Right lobe of liver (tissue), 6 donors: ENCODE results near the gene HOXD11. TPM values are rescaled to one million over a fixed set of nuclear protein-coding genes. Genes with fewer than 3 reads are reported as not detected.
A peak's percentile ranks its signal among the peaks of the same experiment; 100 is the strongest.

ENCODE experiments used
- ATAC-seq, 4 donors: fragments of 200-7000 bp; cut with Tn5 transposase; one replicate each; pipeline ENCODE4 v1.9.1; 2020; ENCODE audit warnings: mild to moderate bottlenecking in 4 of 4, moderate library complexity in 4 of 4
- DNase-seq, 3 donors: peaks; one replicate each; pipeline ENCODE4 v3.0.0-alpha.2; 2020
- H3K27ac ChIP-seq, 3 donors: fragments of 200-600 bp; one replicate each; pipeline ENCODE4 v1.8.0; 2022
- H3K27me3 ChIP-seq, 2 donors: fragments of 200-600 bp; one replicate each; pipeline ENCODE4 v1.8.0; 2022
- H3K36me3 ChIP-seq, 4 donors: fragments of 200-600 bp; sonication (generic) in 1 of 4; one replicate each; pipeline versions ENCODE4 v1.5.1 to v1.8.0; 2017 to 2022; ENCODE audit warnings: control low read depth in 1 of 4
- H3K4me1 ChIP-seq, 4 donors: fragments of 200-600 bp; sonication (generic) in 1 of 4; one replicate each; pipeline versions ENCODE4 v1.5.1 to v1.8.0; 2017 to 2022; ENCODE audit warnings: control low read depth in 1 of 4
- H3K4me3 ChIP-seq, 3 donors: fragments of 200-600 bp; one replicate each; pipeline ENCODE4 v1.8.0; 2022
- H3K9me3 ChIP-seq, 4 donors: fragments of 200-600 bp; sonication (generic) in 1 of 4; one replicate each; pipeline versions ENCODE4 v1.5.1 to v1.8.0; 2017 to 2022; ENCODE audit warnings: control low read depth in 1 of 4
- POLR2A ChIP-seq: fragments of 450-650 bp; IDR thresholded peaks from one replicate; pipeline ENCODE4 v1.6.1; 2017; ENCODE audit warnings: antibody characterized with exemption, mild to moderate bottlenecking
- WGBS: methylation state at CpG from one replicate; pipeline ENCODE4 v1.1.6; 2018; ENCODE audit warnings: low coverage, low lambda C conversion rate; ENCODE audit not compliant: insufficient coverage; ENCODE audit errors: missing lambda C conversion rate; 5-methylcytosine and 5-hydroxymethylcytosine counted together
- intact Hi-C, 2 donors: fragments of 100-400 bp; cut with DNase I; formaldehyde crosslinking; loops; one replicate each; pipeline versions ENCODE4 v1.11.2 to v1.14.1; 2022
- total RNA-seq, 6 experiments: library from RNA; depleted of rRNA in 2 of 6; stranded (reverse); fragments of >200 nt in 2 of 6; fragmentation: NEBNext Ultra II Directional in 3 of 6; extraction: Animal tissue kit (Norgen Biotek cat#: 25700) in 3 of 6; gene quantifications; one replicate each; pipeline versions ENCODE4 v1.1.0 to v1.2.4, GENCODE V29; 2016 to 2023
- TF ChIP-seq, protein P1 (sequence below), 4 donors: fragments of 200-600 bp in 3 of 4; fragments of 450-650 bp in 1 of 4; IDR thresholded peaks; one replicate each; pipeline versions ENCODE4 v1.5.1 to v1.8.0; 2016 to 2022; ENCODE audit warnings: antibody characterized with exemption in 4 of 4, mild to moderate bottlenecking in 2 of 4
- donor health status: DM: no; HTN: yes; CAD: no.
- donor health status: DM: no; HTN: no; CAD: no.
- donor health status: DM: no; HTN: no; CAD: no.
- donor health status: DM: no; HTN: yes; CAD: no.
- donor health status: DM: no; HTN: yes; CAD: no.

HOXD11 gene
- total RNA-seq, 6 experiments from 2014 or later: not detected

DNA sequence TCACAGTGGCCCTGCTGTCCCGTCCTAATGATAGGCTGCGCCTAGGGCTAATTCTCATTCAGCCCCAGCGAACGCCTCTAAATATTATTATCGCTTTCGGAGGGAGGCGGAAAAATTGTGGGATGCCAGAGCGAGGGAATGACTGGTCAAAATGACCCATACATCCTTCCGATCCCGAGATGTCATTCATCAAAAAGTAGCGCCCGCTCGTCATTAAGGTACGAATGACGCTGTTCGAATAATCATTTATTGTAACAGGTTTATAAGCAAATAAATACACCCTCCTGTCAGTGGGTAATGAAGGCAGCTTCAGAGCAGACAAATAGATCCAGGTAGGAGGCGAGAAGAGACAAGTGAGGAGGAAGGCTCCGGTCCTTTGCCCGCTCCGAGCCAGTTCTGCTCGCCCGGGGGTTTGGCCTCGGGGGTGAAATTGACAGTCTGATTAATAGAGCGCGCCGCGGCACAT is 23.3 kb upstream of the HOXD11 start, which contains the start of gene EVX2:
EVX2 (minus strand) TSS at position 167 of the 466 bp plus-strand sequence. CDS start 186 bp downstream, outside the sequence.
- intact Hi-C loops: loop anchor here in 1 of 2 donors (10.0 kb wide), 1 partner anchor 399 kb away; no protein-coding TSS in a partner anchor
- Histone ChIP-seq H3K27me3 (peaks cover 46 to 79% of the 10 kb centered on the region in 2 donors), H3K4me1 (peaks cover 0 to 14% (median 4%) of the 10 kb centered on the region in 4 donors), H3K36me3 (no peaks in the 10 kb centered on the region), H3K9me3 (no peaks in the 10 kb centered on the region), H3K27ac (no peak within 1 kb of the TSS), H3K4me3 (no peak within 1 kb of the TSS)
- TF ChIP-seq, protein P1, sequence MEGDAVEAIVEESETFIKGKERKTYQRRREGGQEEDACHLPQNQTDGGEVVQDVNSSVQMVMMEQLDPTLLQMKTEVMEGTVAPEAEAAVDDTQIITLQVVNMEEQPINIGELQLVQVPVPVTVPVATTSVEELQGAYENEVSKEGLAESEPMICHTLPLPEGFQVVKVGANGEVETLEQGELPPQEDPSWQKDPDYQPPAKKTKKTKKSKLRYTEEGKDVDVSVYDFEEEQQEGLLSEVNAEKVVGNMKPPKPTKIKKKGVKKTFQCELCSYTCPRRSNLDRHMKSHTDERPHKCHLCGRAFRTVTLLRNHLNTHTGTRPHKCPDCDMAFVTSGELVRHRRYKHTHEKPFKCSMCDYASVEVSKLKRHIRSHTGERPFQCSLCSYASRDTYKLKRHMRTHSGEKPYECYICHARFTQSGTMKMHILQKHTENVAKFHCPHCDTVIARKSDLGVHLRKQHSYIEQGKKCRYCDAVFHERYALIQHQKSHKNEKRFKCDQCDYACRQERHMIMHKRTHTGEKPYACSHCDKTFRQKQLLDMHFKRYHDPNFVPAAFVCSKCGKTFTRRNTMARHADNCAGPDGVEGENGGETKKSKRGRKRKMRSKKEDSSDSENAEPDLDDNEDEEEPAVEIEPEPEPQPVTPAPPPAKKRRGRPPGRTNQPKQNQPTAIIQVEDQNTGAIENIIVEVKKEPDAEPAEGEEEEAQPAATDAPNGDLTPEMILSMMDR (IDR thresholded peaks at IDR 0.05): no peak
- TF ChIP-seq POLR2A: no peak
- ATAC-seq: no peak
- no peak for DNase-seq
- 14% methylated on average over 25 of the region's 27 CpGs for WGBS

DNA sequence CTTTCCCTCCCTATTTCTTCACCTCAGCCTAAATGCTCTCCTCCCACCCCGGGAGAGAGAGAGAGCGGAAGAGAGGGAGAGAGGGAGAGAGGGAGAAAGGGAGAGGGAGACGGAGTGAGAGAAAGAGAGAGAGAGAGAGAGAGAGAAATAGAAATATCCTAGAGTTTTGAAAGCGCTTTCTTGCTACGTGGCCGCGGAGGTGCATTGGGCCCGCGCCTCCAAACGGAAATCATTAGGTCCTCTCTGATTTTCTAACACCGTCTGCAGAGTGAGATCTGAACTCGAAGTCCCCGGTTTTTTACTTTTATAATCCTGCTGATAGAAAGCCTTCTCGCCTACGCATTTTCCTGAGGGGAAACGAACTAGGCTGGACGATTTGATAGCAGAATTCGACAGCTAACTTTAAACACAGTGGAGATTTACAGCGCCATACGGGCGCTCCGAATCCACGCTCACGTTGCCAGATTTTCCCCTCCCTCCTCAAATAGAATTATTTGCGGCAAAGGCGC is 22.4 kb upstream of the HOXD11 start:
- peaks cover 0 to 10% (median 4%) of the 10 kb centered on the region in 4 donors for H3K4me1 ChIP-seq
- DNase-seq: no peak
- H3K4me3 ChIP-seq: no peak overlapping the region
- H3K36me3 ChIP-seq: no peaks in the 10 kb centered on the region
- TF ChIP-seq, protein P1 (IDR thresholded peaks at IDR 0.05): no peak
- TF ChIP-seq POLR2A: no peak
- no peak for ATAC-seq
- peaks cover 43 to 79% of the 10 kb centered on the region in 2 donors for H3K27me3 ChIP-seq
- no peak overlapping the region for H3K27ac ChIP-seq
- H3K9me3 ChIP-seq: no peaks in the 10 kb centered on the region
- 2% methylated on average over 20 of the region's 26 CpGs for WGBS
- intact Hi-C loops: loop anchor here in 1 of 2 donors (10.0 kb wide), 1 partner anchor 400 kb away; no protein-coding TSS in a partner anchor

DNA sequence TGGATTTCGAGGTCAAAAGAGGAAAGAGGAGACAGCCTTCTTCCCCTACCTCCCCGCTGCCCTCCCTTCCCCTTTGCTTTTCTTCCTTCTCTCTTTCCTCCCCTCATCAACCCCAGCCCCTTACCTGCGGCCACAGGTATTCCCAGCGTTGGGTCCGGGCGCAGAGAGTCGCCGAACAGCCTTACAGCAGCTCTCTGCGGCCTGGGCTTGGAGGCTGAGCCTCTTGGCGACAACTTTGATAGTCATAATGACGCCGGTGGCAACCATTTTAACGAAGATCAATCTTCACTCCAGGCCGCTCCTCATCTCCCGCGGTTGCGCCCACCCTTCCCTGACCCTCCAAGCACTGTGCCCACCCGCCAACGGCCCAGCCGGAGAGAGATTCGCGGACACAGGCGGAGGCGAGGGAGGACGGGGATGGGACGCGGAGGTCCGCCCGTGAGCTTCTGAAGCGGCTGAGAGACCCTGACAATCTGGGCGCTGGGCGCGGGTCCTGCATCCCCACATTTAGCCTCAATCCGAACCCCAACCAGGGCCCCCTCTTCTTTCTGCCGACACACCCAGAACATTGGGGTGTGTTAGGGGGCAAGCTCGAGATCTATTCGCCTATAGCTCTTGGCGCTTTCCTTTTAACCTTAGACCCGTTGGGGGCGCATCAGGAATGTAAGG is 21.8 kb upstream of the HOXD11 start:
- DNase-seq: no peak
- 5% methylated on average over 23 of the region's 40 CpGs for WGBS
- TF ChIP-seq POLR2A: no peak
- TF ChIP-seq, protein P1 (IDR thresholded peaks at IDR 0.05): no peak
- Histone ChIP-seq H3K27me3 (peaks cover 47 to 81% of the 10 kb centered on the region in 2 donors), H3K36me3 (no peaks in the 10 kb centered on the region), H3K4me1 (peaks cover 0 to 8% (median 4%) of the 10 kb centered on the region in 4 donors), H3K27ac (no peak overlapping the region), H3K4me3 (no peak overlapping the region), H3K9me3 (no peaks in the 10 kb centered on the region)
- ATAC-seq: no peak
- intact Hi-C loops: loop anchor here in 1 of 2 donors (10.0 kb wide), 1 partner anchor 400 kb away; no protein-coding TSS in a partner anchor

DNA sequence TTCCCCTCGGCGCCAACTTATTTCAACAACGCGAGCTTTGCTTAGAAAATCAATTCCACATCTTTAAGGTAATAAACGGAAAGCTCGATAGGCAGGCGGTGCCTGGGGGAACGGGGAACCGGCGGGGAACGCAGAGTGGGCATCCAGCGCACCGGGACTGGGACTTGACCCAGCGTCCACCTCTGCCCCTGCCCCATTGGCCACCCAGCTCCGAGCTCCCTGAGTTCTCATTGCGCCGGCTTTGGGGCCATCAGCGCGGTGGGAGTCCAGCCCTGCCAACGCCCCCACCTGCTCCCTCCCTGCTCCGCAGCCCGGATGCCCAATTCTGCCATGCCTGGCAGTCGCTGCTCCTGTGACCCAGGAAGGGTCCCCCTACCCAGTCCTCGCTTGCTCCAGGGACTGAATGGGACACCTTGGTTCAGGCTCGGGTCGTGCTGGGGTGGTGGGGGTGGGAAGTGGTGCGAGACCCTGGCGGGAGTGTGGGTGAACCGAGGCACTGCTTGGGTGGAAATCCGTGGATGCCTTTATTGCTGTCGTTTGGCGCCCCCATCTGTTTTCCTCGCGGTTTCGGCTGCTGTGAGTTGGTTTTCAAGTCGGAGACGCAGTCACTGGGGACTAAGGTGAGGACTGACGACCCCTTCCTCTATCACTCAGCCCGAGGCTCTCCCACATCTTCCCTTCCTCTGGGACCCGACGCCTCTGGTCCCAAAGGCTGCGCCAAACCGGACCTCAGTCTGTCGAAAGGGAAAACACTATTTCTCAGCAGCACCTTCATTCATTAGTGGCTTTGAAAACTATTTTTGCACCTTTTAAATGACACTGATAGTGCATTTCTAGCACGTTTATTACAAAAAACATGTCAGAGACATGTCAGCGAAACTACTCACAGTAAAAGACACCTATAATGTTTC is 21.0 kb upstream of the HOXD11 start:
- H3K27ac ChIP-seq: no peak overlapping the region
- intact Hi-C loops: loop anchor here in 1 of 2 donors (10.0 kb wide), 1 partner anchor 401 kb away; no protein-coding TSS in a partner anchor
- TF ChIP-seq, protein P1 (IDR thresholded peaks at IDR 0.05): peak; percentile 22 to 49 (median 38)
- TF ChIP-seq POLR2A: no peak
- H3K4me1 ChIP-seq: peaks cover 0 to 8% (median 4%) of the 10 kb centered on the region in 4 donors
- H3K4me3 ChIP-seq: no peak overlapping the region
- 1% methylated on average over 30 of the region's 46 CpGs for WGBS
- DNase-seq: peak in 1 of 3 donors; percentile 57
- peak; percentile 8 to 49 (median 41) for ATAC-seq
- H3K27me3 ChIP-seq: peaks cover 49 to 78% of the 10 kb centered on the region in 2 donors
- no peaks in the 10 kb centered on the region for H3K36me3 ChIP-seq
- no peaks in the 10 kb centered on the region for H3K9me3 ChIP-seq
